Measurements from ENCODE around the gene PRKG1.

Gene PRKG1

DNA sequence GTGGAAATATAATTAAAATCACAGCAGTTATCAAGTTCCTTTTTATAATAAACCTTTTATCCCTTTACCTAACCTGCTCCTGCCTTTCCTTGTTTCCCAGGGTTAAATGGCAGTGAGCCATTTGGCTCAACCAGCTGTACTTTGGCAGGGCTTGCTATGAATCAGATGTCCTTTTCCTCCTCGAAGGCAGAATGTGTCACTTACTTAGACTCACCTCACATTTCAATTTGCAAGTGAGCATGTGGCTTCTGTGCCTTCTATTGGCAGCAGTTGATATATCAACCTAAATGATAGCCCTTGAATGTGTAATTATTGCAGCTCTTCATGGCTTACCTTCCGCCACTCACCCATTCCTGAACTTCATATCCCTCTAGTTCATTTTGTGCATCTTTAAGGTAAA is 323.4 kb downstream of the PRKG1 start:
- DNase-seq (ENCODE audit: low read depth) = peak; percentile 71
- TF ChIP-seq, protein P1, sequence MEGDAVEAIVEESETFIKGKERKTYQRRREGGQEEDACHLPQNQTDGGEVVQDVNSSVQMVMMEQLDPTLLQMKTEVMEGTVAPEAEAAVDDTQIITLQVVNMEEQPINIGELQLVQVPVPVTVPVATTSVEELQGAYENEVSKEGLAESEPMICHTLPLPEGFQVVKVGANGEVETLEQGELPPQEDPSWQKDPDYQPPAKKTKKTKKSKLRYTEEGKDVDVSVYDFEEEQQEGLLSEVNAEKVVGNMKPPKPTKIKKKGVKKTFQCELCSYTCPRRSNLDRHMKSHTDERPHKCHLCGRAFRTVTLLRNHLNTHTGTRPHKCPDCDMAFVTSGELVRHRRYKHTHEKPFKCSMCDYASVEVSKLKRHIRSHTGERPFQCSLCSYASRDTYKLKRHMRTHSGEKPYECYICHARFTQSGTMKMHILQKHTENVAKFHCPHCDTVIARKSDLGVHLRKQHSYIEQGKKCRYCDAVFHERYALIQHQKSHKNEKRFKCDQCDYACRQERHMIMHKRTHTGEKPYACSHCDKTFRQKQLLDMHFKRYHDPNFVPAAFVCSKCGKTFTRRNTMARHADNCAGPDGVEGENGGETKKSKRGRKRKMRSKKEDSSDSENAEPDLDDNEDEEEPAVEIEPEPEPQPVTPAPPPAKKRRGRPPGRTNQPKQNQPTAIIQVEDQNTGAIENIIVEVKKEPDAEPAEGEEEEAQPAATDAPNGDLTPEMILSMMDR (conservative IDR thresholded peaks at IDR 0.05; ENCODE audit: low read length) = no peak
- no peak overlapping the region for H3K4me3 ChIP-seq (ENCODE audit: low read length)

DNA sequence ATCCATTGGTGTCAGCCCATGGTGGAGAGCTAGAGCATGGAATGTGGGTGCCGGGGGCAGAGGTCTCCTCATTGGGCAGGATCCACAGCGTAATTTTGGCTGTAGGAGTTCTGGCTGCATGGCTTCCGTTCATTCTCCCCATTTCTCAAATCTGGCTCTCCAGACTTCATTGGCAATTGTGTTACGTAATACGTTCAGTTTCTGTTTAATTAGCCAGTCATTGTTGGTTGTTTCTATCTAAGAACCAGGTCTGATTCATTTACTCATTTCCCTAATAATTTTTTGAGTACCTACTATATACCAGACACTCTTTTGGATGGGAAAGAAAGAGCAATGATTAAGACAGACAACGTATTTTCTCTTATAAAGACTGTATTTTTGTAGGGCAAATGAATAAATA is 325.6 kb downstream of the PRKG1 start:
- TF ChIP-seq, protein P1 (conservative IDR thresholded peaks at IDR 0.05; ENCODE audit: low read length) = no peak
- no peak for DNase-seq (ENCODE audit: low read depth)
- H3K4me3 ChIP-seq (ENCODE audit: low read length) = no peak overlapping the region

DNA sequence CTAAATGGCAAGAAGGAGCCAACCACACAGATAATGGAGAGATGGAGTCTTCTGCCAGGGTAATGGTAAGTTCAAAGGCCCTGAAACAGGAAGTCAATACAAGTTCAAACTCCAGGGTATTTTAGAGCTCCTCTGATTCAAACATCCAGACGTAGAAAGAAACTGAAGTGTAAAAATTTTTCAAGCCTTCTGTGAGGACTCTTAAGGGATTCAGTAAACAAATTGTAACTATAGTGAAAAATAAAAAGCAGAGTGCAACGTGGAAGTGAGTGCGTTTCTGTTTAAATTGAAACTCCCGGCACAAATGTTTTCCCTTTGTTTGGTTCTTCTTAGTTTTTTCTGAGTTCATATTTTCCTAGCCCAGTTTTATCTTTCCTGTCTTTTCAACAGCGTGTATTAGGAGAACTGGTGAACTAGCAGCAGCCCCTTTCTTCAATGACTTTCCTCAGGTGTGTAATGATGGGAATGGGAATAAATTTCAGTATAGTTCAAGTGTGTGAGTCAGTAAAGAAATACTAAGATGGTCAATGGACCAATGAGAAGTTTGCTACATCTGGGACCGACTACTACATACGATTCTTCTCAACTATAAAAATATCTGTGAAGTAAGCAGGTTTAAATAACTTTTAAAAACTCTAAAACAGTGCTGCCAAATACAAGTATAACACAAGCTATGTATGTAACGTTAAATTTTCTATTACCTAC is 326.3 kb downstream of the PRKG1 start:
- TF ChIP-seq, protein P1 (conservative IDR thresholded peaks at IDR 0.05; ENCODE audit: low read length) = no peak
- DNase-seq (ENCODE audit: low read depth) = no peak
- no peak overlapping the region for H3K4me3 ChIP-seq (ENCODE audit: low read length)

DNA sequence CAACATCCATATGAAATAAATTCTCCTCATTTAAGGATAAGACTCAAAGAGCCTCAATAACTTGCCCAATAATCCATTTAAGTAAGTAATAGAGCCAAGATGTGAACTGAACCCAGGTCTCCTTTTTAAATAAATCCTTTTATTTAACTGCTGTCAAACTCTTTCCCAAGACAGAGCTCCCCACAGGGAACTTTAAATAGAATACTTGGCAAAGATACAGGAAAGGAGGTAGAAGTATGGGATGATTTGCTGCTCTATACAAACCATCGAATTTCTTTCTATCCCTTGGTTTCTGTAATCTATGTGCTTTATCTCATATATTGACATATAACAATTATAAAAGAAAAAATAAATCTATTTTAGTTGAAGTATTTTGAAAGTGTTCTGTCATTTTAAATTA is 329.2 kb downstream of the PRKG1 start:
- TF ChIP-seq, protein P1 (conservative IDR thresholded peaks at IDR 0.05; ENCODE audit: low read length) = no peak
- H3K4me3 ChIP-seq (ENCODE audit: low read length) = no peak overlapping the region
- peak; percentile 6 for DNase-seq (ENCODE audit: low read depth)

DNA sequence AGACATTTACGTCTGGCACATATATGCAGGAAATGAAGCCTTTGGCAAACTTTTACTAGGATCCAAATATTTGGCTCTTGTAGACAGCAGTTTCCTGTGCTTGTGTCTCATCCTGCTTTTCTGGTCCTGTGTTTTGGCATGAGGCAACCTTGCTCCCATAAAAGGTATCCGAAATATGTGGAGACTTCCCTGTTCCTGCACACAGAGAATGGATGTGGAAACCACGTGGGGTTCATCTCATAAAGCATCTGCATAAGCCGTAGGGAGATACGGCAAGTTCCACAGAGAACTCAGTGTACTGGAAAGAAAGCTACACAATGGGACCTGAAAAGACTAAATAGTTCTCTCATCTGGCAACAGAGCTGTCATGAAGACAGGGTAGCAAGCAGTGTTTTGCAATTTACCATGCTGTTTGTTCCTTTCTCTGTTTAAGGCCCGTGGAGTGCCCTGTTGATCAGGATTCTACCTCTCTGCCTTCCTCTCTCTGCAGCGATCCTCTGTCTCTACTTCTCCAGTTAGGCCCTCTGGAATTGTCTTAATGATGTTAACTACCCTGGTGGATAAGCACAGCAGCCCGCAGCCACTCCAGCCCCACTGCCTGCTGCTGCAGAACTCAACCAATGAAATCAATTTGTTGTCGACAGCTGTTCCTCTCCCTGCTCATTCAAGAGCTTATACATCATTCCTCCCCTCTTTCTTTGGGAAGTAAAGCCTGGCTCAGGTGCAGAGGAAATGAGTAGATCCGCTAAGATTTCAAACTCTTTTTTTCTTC is 331.5 kb downstream of the PRKG1 start:
- no peak overlapping the region for H3K4me3 ChIP-seq (ENCODE audit: low read length)
- peak; percentile 61 for DNase-seq (ENCODE audit: low read depth)
- TF ChIP-seq, protein P1 (conservative IDR thresholded peaks at IDR 0.05; ENCODE audit: low read length) = no peak

DNA sequence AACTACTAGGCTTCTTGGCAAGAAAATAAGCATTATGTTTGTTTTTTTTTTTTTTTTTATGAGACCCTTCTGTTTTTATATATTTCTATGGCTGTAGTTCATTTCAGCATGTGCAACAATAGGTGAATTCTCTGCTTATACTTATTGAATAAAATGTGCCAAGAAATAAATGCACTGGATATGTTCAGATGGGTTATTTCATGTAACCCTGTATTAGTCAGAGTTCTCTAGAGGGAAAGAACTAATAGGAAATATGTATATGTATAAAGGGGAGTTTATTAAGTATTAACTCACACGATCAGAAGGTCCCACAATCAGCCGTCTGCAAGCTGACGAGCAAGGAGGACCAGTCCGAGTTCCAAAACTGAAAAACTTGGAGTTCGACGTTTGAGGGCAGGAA is 332.3 kb downstream of the PRKG1 start:
- TF ChIP-seq, protein P1 (conservative IDR thresholded peaks at IDR 0.05; ENCODE audit: low read length) = no peak
- H3K4me3 ChIP-seq (ENCODE audit: low read length) = no peak overlapping the region
- DNase-seq (ENCODE audit: low read depth) = no peak

DNA sequence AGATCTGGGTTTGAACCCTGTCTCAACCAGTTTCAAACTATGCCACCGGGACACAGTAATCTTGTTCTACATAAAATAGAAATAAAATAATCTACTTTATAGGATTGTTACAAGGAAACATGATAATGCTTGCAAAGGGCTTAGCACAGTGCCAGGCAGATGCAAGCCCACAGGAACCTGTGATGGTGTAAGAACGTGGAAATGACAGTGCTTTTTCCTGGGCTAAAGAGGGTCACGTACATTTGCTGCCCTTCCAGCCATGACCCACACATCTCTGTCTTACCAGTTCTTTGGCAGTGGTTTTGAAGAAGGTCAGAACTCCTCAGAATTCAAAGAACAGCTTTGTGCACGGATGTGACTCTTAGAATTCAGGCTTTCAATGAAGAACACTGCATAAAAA is 342.2 kb downstream of the PRKG1 start:
- no peak overlapping the region for H3K4me3 ChIP-seq (ENCODE audit: low read length)
- DNase-seq (ENCODE audit: low read depth) = no peak
- TF ChIP-seq, protein P1 (conservative IDR thresholded peaks at IDR 0.05; ENCODE audit: low read length) = no peak

Data from AG10803 (cell line).